DMS153 treated with DMSO at 0.1 percent for 48 hours (cell line): ENCODE results near the gene FSD1L.
"Not testable (repeated sequence)": the region's sequence is repeated elsewhere in the genome, so short reads cannot be mapped to it uniquely, and the experiment has no call there.

Source experiments
- DNase-seq: peaks from one replicate; lab custom pipeline; 2025; ENCODE audit not compliant: unreplicated experiment; lab: John Stamatoyannopoulos, UW

FSD1L gene

GRCh38 chr9:105483618-105484017, 35.8 kb downstream of the FSD1L start:
- DNase-seq = no peak

GRCh38 chr9:105484226-105484625, 36.4 kb downstream of the FSD1L start:
- no peak for DNase-seq

- no peak for DNase-seq
These were observed 37.3 kb downstream of the FSD1L start for GRCh38 chr9:105485131-105485530.

- no peak for DNase-seq
These were observed 49.0 kb downstream of the FSD1L start for GRCh38 chr9:105496826-105497225.

GRCh38 chr9:105497704-105498103, 49.9 kb downstream of the FSD1L start:
- no peak for DNase-seq

GRCh38 chr9:105500108-105500766, 52.4 kb downstream of the FSD1L start:
- DNase-seq = no peak

GRCh38 chr9:105501414-105501813, 53.6 kb downstream of the FSD1L start:
- no peak for DNase-seq

GRCh38 chr9:105502276-105502675, 54.4 kb downstream of the FSD1L start:
- DNase-seq = no peak

- DNase-seq = no peak
These were observed 56.0 kb downstream of the FSD1L start for GRCh38 chr9:105503881-105504280.

- DNase-seq = no peak
These were observed 59.4 kb downstream of the FSD1L start for GRCh38 chr9:105507096-105507790.

GRCh38 chr9:105508530-105508929, 60.7 kb downstream of the FSD1L start:
- DNase-seq = no peak

GRCh38 chr9:105510024-105510423, 62.2 kb downstream of the FSD1L start:
- DNase-seq = no peak

GRCh38 chr9:105511446-105511845, 63.6 kb downstream of the FSD1L start:
- no peak for DNase-seq

- no peak for DNase-seq
These were observed 68.1 kb downstream of the FSD1L start for GRCh38 chr9:105515811-105516413.

- DNase-seq = not testable (repeated sequence)
These were observed 72.0 kb downstream of the FSD1L start for GRCh38 chr9:105519710-105520369.

- not testable (repeated sequence) for DNase-seq
These were observed 73.2 kb downstream of the FSD1L start for GRCh38 chr9:105520992-105521391.

- not testable (repeated sequence) for DNase-seq
These were observed 75.0 kb downstream of the FSD1L start for GRCh38 chr9:105522618-105523385.

GRCh38 chr9:105531530-105531929, 83.7 kb downstream of the FSD1L start:
- DNase-seq = no peak

GRCh38 chr9:105535920-105536668, 88.3 kb downstream of the FSD1L start:
- no peak for DNase-seq

- DNase-seq = no peak
These were observed 91.6 kb downstream of the FSD1L start for GRCh38 chr9:105539452-105539851.
